Stimulated activated naive B cell treated with anti-CD40 and anti-IgM and Interleukin-4, amounts not matched to agents 10 μg/mL and 1 μg/mL and 100 μg/mL, for 72 hours (primary cell): ENCODE results near the gene SCYGR7.

Experiments used
- ATAC-seq, 2 donors: fragments of 150-1000 bp; cut with Tn5 transposase; replicated peaks; 2 replicates each; pipeline ENCODE4 v1.10.0; 2021; ENCODE audit warnings: moderate library complexity in 1 of 2
- DNase-seq: peaks from one replicate; pipeline ENCODE4 v3.0.0; 2021
- H3K27ac Mint-ChIP-seq: one replicate; pipeline ENCODE4 v1.8.0; 2022; ENCODE audit warnings: mild to moderate bottlenecking, mixed read lengths
- H3K27me3 Mint-ChIP-seq, 2 donors: one replicate each; pipeline ENCODE4 v1.8.0; 2022; ENCODE audit warnings: mixed read lengths in 2 of 2
- H3K36me3 Mint-ChIP-seq, 2 donors: one replicate each; pipeline ENCODE4 v1.8.0; 2022; ENCODE audit warnings: mixed read lengths in 2 of 2, mild to moderate bottlenecking in 1 of 2
- H3K4me1 Mint-ChIP-seq, 2 donors: one replicate each; pipeline ENCODE4 v1.8.0; 2022; ENCODE audit warnings: mixed read lengths in 2 of 2, mild to moderate bottlenecking in 1 of 2
- H3K4me3 Mint-ChIP-seq, 2 donors: one replicate each; pipeline ENCODE4 v1.8.0; 2022; ENCODE audit warnings: mild to moderate bottlenecking in 2 of 2, mixed read lengths in 2 of 2, moderate library complexity in 1 of 2
- H3K9me3 Mint-ChIP-seq, 2 donors: one replicate each; pipeline ENCODE4 v1.8.0; 2022; ENCODE audit warnings: mixed read lengths in 2 of 2, mild to moderate bottlenecking in 1 of 2

The SCYGR7 gene

GRCh38 chr2:227728035-227728434, at the start of gene SCYGR7:
TSS of gene SCYGR7 (plus strand) at chr2:227728335. CDS start at chr2:227728335, 0 bp downstream.
- no peak within 1 kb of the TSS for H3K27ac Mint-ChIP-seq
- DNase-seq (no peak), ATAC-seq (no peak)
- no peak within 1 kb of the TSS for H3K4me3 Mint-ChIP-seq
- H3K27me3 Mint-ChIP-seq = peaks cover 10% of the 10 kb centered on the region in 2 donors
- H3K36me3 Mint-ChIP-seq = no peaks in the 10 kb centered on the region
- H3K4me1 Mint-ChIP-seq = no peaks in the 10 kb centered on the region
- no peaks in the 10 kb centered on the region for H3K9me3 Mint-ChIP-seq

- Mint-ChIP-seq H3K36me3 (no peaks in the 10 kb centered on the region), H3K9me3 (no peaks in the 10 kb centered on the region), H3K27me3 (peaks cover 7 to 18% of the 10 kb centered on the region in 2 donors), H3K4me3 (no peak overlapping the region), H3K27ac (no peak overlapping the region), H3K4me1 (no peaks in the 10 kb centered on the region)
- no peak for ATAC-seq
- DNase-seq = no peak
Measured at GRCh38 chr2:227684258-227684657, 43.9 kb upstream of the SCYGR7 start.

GRCh38 chr2:227687189-227687588, 40.9 kb upstream of the SCYGR7 start:
- ATAC-seq = no peak

GRCh38 chr2:227696990-227697679, 31.0 kb upstream of the SCYGR7 start:
- DNase-seq = no peak
- no peak for ATAC-seq

More at GRCh38 chr2:227687189-227687588, 40.9 kb upstream of the SCYGR7 start:
- Mint-ChIP-seq H3K4me3 (no peak overlapping the region), H3K36me3 (no peaks in the 10 kb centered on the region), H3K27me3 (peaks cover 11 to 19% of the 10 kb centered on the region in 2 donors), H3K27ac (no peak overlapping the region), H3K9me3 (no peaks in the 10 kb centered on the region), H3K4me1 (no peaks in the 10 kb centered on the region)
- DNase-seq = no peak

GRCh38 chr2:227701556-227701955, 26.6 kb upstream of the SCYGR7 start:
- Mint-ChIP-seq H3K36me3 (no peaks in the 10 kb centered on the region), H3K9me3 (no peaks in the 10 kb centered on the region), H3K4me3 (no peak overlapping the region), H3K4me1 (no peaks in the 10 kb centered on the region), H3K27ac (no peak overlapping the region), H3K27me3 (peaks cover 10 to 16% of the 10 kb centered on the region in 2 donors)
- DNase-seq (no peak), ATAC-seq (no peak)

More at GRCh38 chr2:227696990-227697679, 31.0 kb upstream of the SCYGR7 start:
- Mint-ChIP-seq H3K27ac (no peak overlapping the region), H3K4me3 (no peak overlapping the region), H3K27me3 (peaks cover 7 to 17% of the 10 kb centered on the region in 2 donors), H3K9me3 (peaks cover 2 to 5% of the 10 kb centered on the region in 2 donors), H3K4me1 (no peaks in the 10 kb centered on the region), H3K36me3 (no peaks in the 10 kb centered on the region)

GRCh38 chr2:227703280-227703732, 24.8 kb upstream of the SCYGR7 start:
- no peaks in the 10 kb centered on the region for H3K36me3 Mint-ChIP-seq
- H3K4me3 Mint-ChIP-seq = no peak overlapping the region
- ATAC-seq (no peak), DNase-seq (no peak)
- H3K4me1 Mint-ChIP-seq = no peaks in the 10 kb centered on the region
- no peaks in the 10 kb centered on the region for H3K9me3 Mint-ChIP-seq
- no peak overlapping the region for H3K27ac Mint-ChIP-seq
- peaks cover 10 to 16% of the 10 kb centered on the region in 2 donors for H3K27me3 Mint-ChIP-seq

GRCh38 chr2:227703961-227704360, 24.2 kb upstream of the SCYGR7 start:
- DNase-seq (no peak), ATAC-seq (no peak)
- Mint-ChIP-seq H3K27ac (no peak overlapping the region), H3K4me3 (no peak overlapping the region), H3K4me1 (no peaks in the 10 kb centered on the region), H3K36me3 (no peaks in the 10 kb centered on the region), H3K9me3 (no peaks in the 10 kb centered on the region), H3K27me3 (peaks cover 10 to 16% of the 10 kb centered on the region in 2 donors)

GRCh38 chr2:227706859-227707258, 21.3 kb upstream of the SCYGR7 start:
- DNase-seq (no peak), ATAC-seq (peak in 1 of 2 donors; percentile 19)
- H3K27ac Mint-ChIP-seq = no peak overlapping the region
- no peaks in the 10 kb centered on the region for H3K4me1 Mint-ChIP-seq
- H3K27me3 Mint-ChIP-seq = peaks cover 10 to 11% of the 10 kb centered on the region in 2 donors
- H3K36me3 Mint-ChIP-seq = no peaks in the 10 kb centered on the region
- H3K4me3 Mint-ChIP-seq = no peak overlapping the region
- no peaks in the 10 kb centered on the region for H3K9me3 Mint-ChIP-seq

- H3K4me3 Mint-ChIP-seq = no peak overlapping the region
- peaks cover 10 to 11% of the 10 kb centered on the region in 2 donors for H3K27me3 Mint-ChIP-seq
- H3K36me3 Mint-ChIP-seq = no peaks in the 10 kb centered on the region
- H3K27ac Mint-ChIP-seq = no peak overlapping the region
- no peaks in the 10 kb centered on the region for H3K9me3 Mint-ChIP-seq
- DNase-seq (no peak), ATAC-seq (no peak)
- no peaks in the 10 kb centered on the region for H3K4me1 Mint-ChIP-seq
Measured at GRCh38 chr2:227707390-227707789, 20.7 kb upstream of the SCYGR7 start.

- ATAC-seq = no peak
- DNase-seq = no peak
- Mint-ChIP-seq H3K9me3 (no peaks in the 10 kb centered on the region), H3K27me3 (peaks cover 3 to 4% of the 10 kb centered on the region in 2 donors), H3K4me3 (no peak overlapping the region), H3K4me1 (no peaks in the 10 kb centered on the region), H3K27ac (no peak overlapping the region), H3K36me3 (no peaks in the 10 kb centered on the region)
Measured at GRCh38 chr2:227710986-227711385, 17.1 kb upstream of the SCYGR7 start.

GRCh38 chr2:227713291-227713690, 14.8 kb upstream of the SCYGR7 start:
- Mint-ChIP-seq H3K27ac (no peak overlapping the region), H3K36me3 (no peaks in the 10 kb centered on the region), H3K4me3 (no peak overlapping the region), H3K9me3 (no peaks in the 10 kb centered on the region), H3K4me1 (peaks cover 2 to 7% of the 10 kb centered on the region in 2 donors), H3K27me3 (peaks cover 10 to 14% of the 10 kb centered on the region in 2 donors)
- ATAC-seq = no peak
- DNase-seq = no peak

- ATAC-seq = no peak
- Mint-ChIP-seq H3K4me1 (peaks cover 2 to 7% of the 10 kb centered on the region in 2 donors), H3K36me3 (peaks cover 0 to 2% of the 10 kb centered on the region in 2 donors), H3K27ac (no peak overlapping the region), H3K4me3 (no peak overlapping the region), H3K9me3 (no peaks in the 10 kb centered on the region), H3K27me3 (peaks cover 14 to 37% of the 10 kb centered on the region in 2 donors)
- no peak for DNase-seq
Measured at GRCh38 chr2:227716501-227716900, 11.6 kb upstream of the SCYGR7 start.

- Mint-ChIP-seq H3K4me1 (peaks cover 2 to 7% of the 10 kb centered on the region in 2 donors), H3K4me3 (peak within 1 kb of the TSS; percentile 36 to 54), H3K27ac (no peak within 1 kb of the TSS), H3K27me3 (peaks cover 22 to 37% of the 10 kb centered on the region in 2 donors), H3K36me3 (peaks cover 0 to 2% of the 10 kb centered on the region in 2 donors), H3K9me3 (no peaks in the 10 kb centered on the region)
- DNase-seq = no peak
- no peak for ATAC-seq
Measured at GRCh38 chr2:227717687-227718567, 10.2 kb upstream of the SCYGR7 start, which contains the start of gene SLC19A3. TSS of gene SLC19A3 (minus strand) at chr2:227718028. CDS start at chr2:227702318, 15,710 bp downstream.

GRCh38 chr2:227719641-227720040, 8.5 kb upstream of the SCYGR7 start:
- ATAC-seq = no peak

More at GRCh38 chr2:227719641-227720040, 8.5 kb upstream of the SCYGR7 start:
- Mint-ChIP-seq H3K27me3 (peaks cover 22 to 37% of the 10 kb centered on the region in 2 donors), H3K9me3 (no peaks in the 10 kb centered on the region), H3K36me3 (peaks cover 0 to 2% of the 10 kb centered on the region in 2 donors), H3K4me1 (peaks cover 2 to 7% of the 10 kb centered on the region in 2 donors), H3K27ac (no peak overlapping the region), H3K4me3 (no peak overlapping the region)
- DNase-seq = no peak
